Hematopoietic multipotent progenitor cell treated with erythropoietin and hydrocortisone succinate and interleukin-3 and kit ligand, for 8 days (in vitro differentiated cells): ENCODE results near the gene EIF2B5.
A peak's percentile ranks its signal among the peaks of the same experiment; 100 is the strongest.
"Not testable (repeated sequence)": the region's sequence is repeated elsewhere in the genome, so short reads cannot be mapped to it uniquely, and the experiment has no call there.

Source experiments
- DNase-seq: peaks from one replicate; pipeline ENCODE4 v3.0.0-alpha.2; 2015

The EIF2B5 gene

GRCh38 chr3:184148076-184148475 lies 12.9 kb downstream of the EIF2B5 start:
- DNase-seq: no peak

- DNase-seq: no peak
Measured at GRCh38 chr3:184149123-184149522, 14.0 kb downstream of the EIF2B5 start.

GRCh38 chr3:184149770-184150169 lies 14.6 kb downstream of the EIF2B5 start:
- DNase-seq: not testable (repeated sequence)

GRCh38 chr3:184154885-184155643 lies 19.9 kb downstream of the EIF2B5 start, which contains the start of gene DVL3:
Gene DVL3 (plus strand): TSS chr3:184155377. CDS start chr3:184155636, 259 bp downstream.
- DNase-seq: peak; percentile 33

GRCh38 chr3:184155644-184156521 lies 20.7 kb downstream of the EIF2B5 start:
- DNase-seq: peak; percentile 33

- no peak for DNase-seq
Measured at GRCh38 chr3:184156522-184156955, 21.4 kb downstream of the EIF2B5 start.

- no peak for DNase-seq
Measured at GRCh38 chr3:184157206-184157605, 22.0 kb downstream of the EIF2B5 start.

- DNase-seq: no peak
Measured at GRCh38 chr3:184158404-184158803, 23.2 kb downstream of the EIF2B5 start.

- DNase-seq: no peak
Measured at GRCh38 chr3:184160456-184160855, 25.3 kb downstream of the EIF2B5 start.

GRCh38 chr3:184162571-184163070 lies 27.5 kb downstream of the EIF2B5 start:
- not testable (repeated sequence) for DNase-seq

- DNase-seq: no peak
Measured at GRCh38 chr3:184164648-184165330, 29.6 kb downstream of the EIF2B5 start.

- DNase-seq: no peak
Measured at GRCh38 chr3:184165543-184165942, 30.4 kb downstream of the EIF2B5 start.

- DNase-seq: no peak
Measured at GRCh38 chr3:184166671-184167070, 31.5 kb downstream of the EIF2B5 start.

- DNase-seq: no peak
Measured at GRCh38 chr3:184167786-184168185, 32.6 kb downstream of the EIF2B5 start.

- no peak for DNase-seq
Measured at GRCh38 chr3:184168363-184169120, 33.4 kb downstream of the EIF2B5 start.

GRCh38 chr3:184169896-184170875 lies 35.0 kb downstream of the EIF2B5 start:
- no peak for DNase-seq

GRCh38 chr3:184171562-184171961 lies 36.4 kb downstream of the EIF2B5 start:
- DNase-seq: no peak

- no peak for DNase-seq
Measured at GRCh38 chr3:184172681-184173373, 37.7 kb downstream of the EIF2B5 start.

GRCh38 chr3:184173374-184173722 lies 38.2 kb downstream of the EIF2B5 start:
- no peak for DNase-seq

- no peak for DNase-seq
Measured at GRCh38 chr3:184174284-184174645, 39.1 kb downstream of the EIF2B5 start.
